ENCODE data around the gene P2RX1.

- TF ChIP-seq CTCF (IDR thresholded peaks at IDR 0.05) (no peak), POLR2A (IDR thresholded peaks at IDR 0.05) (no peak)
Measured at GRCh38 chr17:3886776-3887175, 29.5 kb downstream of the P2RX1 start.
